NT2/D1 (cell line): Measurements from ENCODE around the gene ACAN.

Source experiments
- YY1 ChIP-seq: IDR thresholded peaks from 2 replicates; pipeline ENCODE4 v1.6.1; 2011; ENCODE audit not compliant: insufficient read length, insufficient read depth
- ZNF274 ChIP-seq: IDR thresholded peaks from 2 replicates; pipeline ENCODE4 v1.6.1; 2011; ENCODE audit warnings: mild to moderate bottlenecking, low read depth, low read length

GRCh38 chr15:88839146-88839545 lies 35.9 kb downstream of the ACAN start:
- TF ChIP-seq YY1: no peak
- no peak for TF ChIP-seq ZNF274
